COLO668 (cell line): ENCODE measurements around the gene PLCL2.
"Not testable (repeated sequence)": the region's sequence is repeated elsewhere in the genome, so short reads cannot be mapped to it uniquely, and the experiment has no call there.

Experiments used
- DNase-seq: peaks from one replicate; lab custom pipeline; 2025; ENCODE audit not compliant: unreplicated experiment; lab: John Stamatoyannopoulos, UW

PLCL2 gene

GRCh38 chr3:17111586-17111985, 226.8 kb downstream of the PLCL2 start:
- DNase-seq = no peak

- DNase-seq = no peak
Measured at GRCh38 chr3:17115186-17115585, 230.4 kb downstream of the PLCL2 start.

GRCh38 chr3:17116007-17116600, 231.3 kb downstream of the PLCL2 start:
- no peak for DNase-seq

- DNase-seq = no peak
Measured at GRCh38 chr3:17118771-17119170, 234.0 kb downstream of the PLCL2 start.

GRCh38 chr3:17119201-17120072, 234.7 kb downstream of the PLCL2 start:
- DNase-seq = no peak

- no peak for DNase-seq
Measured at GRCh38 chr3:17120115-17120514, 235.4 kb downstream of the PLCL2 start.

- DNase-seq = no peak
Measured at GRCh38 chr3:17121336-17121735, 236.6 kb downstream of the PLCL2 start.

- DNase-seq = no peak
Measured at GRCh38 chr3:17122758-17123157, 238.0 kb downstream of the PLCL2 start.

GRCh38 chr3:17125738-17126442, 241.1 kb downstream of the PLCL2 start:
- no peak for DNase-seq

GRCh38 chr3:17128671-17129070, 243.9 kb downstream of the PLCL2 start:
- DNase-seq = not testable (repeated sequence)

GRCh38 chr3:17129556-17129955, 244.8 kb downstream of the PLCL2 start:
- DNase-seq = no peak

- DNase-seq = no peak
Measured at GRCh38 chr3:17130956-17131355, 246.2 kb downstream of the PLCL2 start.

GRCh38 chr3:17132286-17133115, 247.7 kb downstream of the PLCL2 start:
- DNase-seq = no peak

GRCh38 chr3:17133632-17134545, 249.1 kb downstream of the PLCL2 start:
- DNase-seq = no peak

GRCh38 chr3:17135696-17136095, 250.9 kb downstream of the PLCL2 start:
- DNase-seq = no peak

- DNase-seq = no peak
Measured at GRCh38 chr3:17136136-17136721, 251.5 kb downstream of the PLCL2 start.

- no peak for DNase-seq
Measured at GRCh38 chr3:17137321-17137826, 252.6 kb downstream of the PLCL2 start.

- no peak for DNase-seq
Measured at GRCh38 chr3:17138246-17139039, 253.7 kb downstream of the PLCL2 start.
